SK-N-SH (cell line): Measurements from ENCODE around the gene USP17L10.
"Not testable (repeated sequence)": the region's sequence is repeated elsewhere in the genome, so short reads cannot be mapped to it uniquely, and the experiment has no call there.

ENCODE experiments used
- CHD2 ChIP-seq: fragments of 150-350 bp; IDR thresholded peaks from 2 replicates; pipeline ENCODE4 v1.6.1; 2018; ENCODE audit warnings: low read length; ENCODE audit not compliant: partially characterized antibody
- RAD21 ChIP-seq: IDR thresholded peaks from 2 replicates; pipeline ENCODE4 v1.6.1; 2012; ENCODE audit warnings: mild to moderate bottlenecking, low read length
- REST ChIP-seq: IDR thresholded peaks from 2 replicates; pipeline ENCODE4 v1.6.1; 2012; ENCODE audit warnings: mild to moderate bottlenecking, low read depth, low read length, moderate library complexity
- TF ChIP-seq, protein P1 (sequence below): fragments of 200-600 bp; sonication (generic); IDR thresholded peaks from 2 replicates; pipeline ENCODE4 v1.6.1; 2017; ENCODE audit warnings: antibody characterized with exemption, mild to moderate bottlenecking, moderate library complexity
- TF ChIP-seq, protein P2 (sequence below): fragments of 150-350 bp; IDR thresholded peaks from 2 replicates; pipeline ENCODE4 v1.6.1; 2017; ENCODE audit warnings: antibody characterized with exemption, low read length, low read depth, borderline replicate concordance

DNA sequence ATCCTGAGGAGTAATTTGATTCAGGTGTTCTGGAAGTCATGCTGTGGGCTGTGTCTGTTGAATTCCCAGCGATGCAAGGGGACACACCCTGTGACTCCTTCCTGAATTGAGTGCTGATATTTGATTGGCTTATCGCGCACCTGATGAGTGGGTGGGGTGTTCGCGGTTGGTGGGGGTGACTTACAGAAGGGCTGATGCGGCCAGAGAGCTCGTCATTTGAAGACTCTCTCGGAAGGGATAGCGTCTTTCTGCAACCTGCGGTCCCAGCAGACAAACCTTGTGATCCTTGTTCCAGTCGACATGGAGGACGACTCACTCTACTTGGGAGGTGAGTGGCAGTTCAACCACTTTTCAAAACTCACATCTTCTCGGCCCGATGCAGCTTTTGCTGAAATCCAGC, 33.1 kb downstream of the USP17L10 start, which contains the start of gene USP17L17:
- TF ChIP-seq, protein P1, sequence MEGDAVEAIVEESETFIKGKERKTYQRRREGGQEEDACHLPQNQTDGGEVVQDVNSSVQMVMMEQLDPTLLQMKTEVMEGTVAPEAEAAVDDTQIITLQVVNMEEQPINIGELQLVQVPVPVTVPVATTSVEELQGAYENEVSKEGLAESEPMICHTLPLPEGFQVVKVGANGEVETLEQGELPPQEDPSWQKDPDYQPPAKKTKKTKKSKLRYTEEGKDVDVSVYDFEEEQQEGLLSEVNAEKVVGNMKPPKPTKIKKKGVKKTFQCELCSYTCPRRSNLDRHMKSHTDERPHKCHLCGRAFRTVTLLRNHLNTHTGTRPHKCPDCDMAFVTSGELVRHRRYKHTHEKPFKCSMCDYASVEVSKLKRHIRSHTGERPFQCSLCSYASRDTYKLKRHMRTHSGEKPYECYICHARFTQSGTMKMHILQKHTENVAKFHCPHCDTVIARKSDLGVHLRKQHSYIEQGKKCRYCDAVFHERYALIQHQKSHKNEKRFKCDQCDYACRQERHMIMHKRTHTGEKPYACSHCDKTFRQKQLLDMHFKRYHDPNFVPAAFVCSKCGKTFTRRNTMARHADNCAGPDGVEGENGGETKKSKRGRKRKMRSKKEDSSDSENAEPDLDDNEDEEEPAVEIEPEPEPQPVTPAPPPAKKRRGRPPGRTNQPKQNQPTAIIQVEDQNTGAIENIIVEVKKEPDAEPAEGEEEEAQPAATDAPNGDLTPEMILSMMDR: not testable (repeated sequence)
- TF ChIP-seq RAD21, REST, CHD2: not testable (repeated sequence)
- TF ChIP-seq, protein P2, sequence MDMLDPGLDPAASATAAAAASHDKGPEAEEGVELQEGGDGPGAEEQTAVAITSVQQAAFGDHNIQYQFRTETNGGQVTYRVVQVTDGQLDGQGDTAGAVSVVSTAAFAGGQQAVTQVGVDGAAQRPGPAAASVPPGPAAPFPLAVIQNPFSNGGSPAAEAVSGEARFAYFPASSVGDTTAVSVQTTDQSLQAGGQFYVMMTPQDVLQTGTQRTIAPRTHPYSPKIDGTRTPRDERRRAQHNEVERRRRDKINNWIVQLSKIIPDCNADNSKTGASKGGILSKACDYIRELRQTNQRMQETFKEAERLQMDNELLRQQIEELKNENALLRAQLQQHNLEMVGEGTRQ: not testable (repeated sequence)
